Muscle of back (tissue), 13 donors: ENCODE results near the gene CACNG4. TPM values are rescaled to one million over a fixed set of nuclear protein-coding genes. Genes with fewer than 3 reads are reported as not detected.

ENCODE experiments used
- DNase-seq, 3 donors: peaks; one replicate each; pipeline versions ENCODE4 v3.0.0 to v3.0.0-alpha.2; 2013
- long read RNA-seq, 9 donors: transcript quantifications; one replicate each; lab custom pipeline, GENCODE V29; 2026
- polyA plus RNA-seq, 10 donors: library from polyadenylated mRNA; unstranded; fragments of 120-200 nt; gene quantifications; one replicate each; pipeline ENCODE4 v1.2.1, GENCODE V29; 2013; ENCODE audit not compliant: insufficient read length in 10 of 10

CACNG4 gene
- polyA plus RNA-seq, result 10 to 100 TPM in 7 of 10 donors, 1 to 10 TPM in 3; 4.8 to 14.7 (median 12.4) TPM
- long read RNA-seq, donor 1, transcript CACNG4-201 (4 exons, 3,380 nt), result major isoform, 5 of 5 reads
- long read RNA-seq, donor 1, partial matches to known transcripts, result 0 of 5 reads
- long read RNA-seq, donor 1, other reads (novel, unspliced or antisense), result 0 of 5 reads
- long read RNA-seq, donor 2, partial matches to known transcripts, result 0 of 4 reads
- long read RNA-seq, donor 2, other reads (novel, unspliced or antisense), result 0 of 4 reads
- long read RNA-seq, donor 3, result 0 reads
- long read RNA-seq, donor 4, partial matches to known transcripts, result 0 of 3 reads
- long read RNA-seq, donor 4, other reads (novel, unspliced or antisense), result 0 of 3 reads
- long read RNA-seq, donor 5, transcript CACNG4-201 (4 exons, 3,380 nt), result major isoform, 14 of 14 reads
- long read RNA-seq, donor 5, partial matches to known transcripts, result 0 of 14 reads
- long read RNA-seq, donor 5, other reads (novel, unspliced or antisense), result 0 of 14 reads
- long read RNA-seq, donor 6, transcript CACNG4-201 (4 exons, 3,380 nt), result major isoform, 7 of 7 reads
- long read RNA-seq, donor 6, partial matches to known transcripts, result 0 of 7 reads
- long read RNA-seq, donor 6, other reads (novel, unspliced or antisense), result 0 of 7 reads
- long read RNA-seq, donor 7, partial matches to known transcripts, result 0 of 2 reads
- long read RNA-seq, donor 7, other reads (novel, unspliced or antisense), result 0 of 2 reads
- long read RNA-seq, donor 8, partial matches to known transcripts, result 0 of 2 reads
- long read RNA-seq, donor 8, other reads (novel, unspliced or antisense), result 0 of 2 reads
- long read RNA-seq, donor 9, partial matches to known transcripts, result 0 of 1 reads
- long read RNA-seq, donor 9, other reads (novel, unspliced or antisense), result 0 of 1 reads

- peak in 2 of 3 donors; percentile 57 to 81 for DNase-seq
Observed at GRCh38 chr17:66963909-66964771, at the start of gene CACNG4. Gene CACNG4, plus strand, starts transcription at chr17:66964707. Its CDS starts 205 bp downstream, at chr17:66964912.

GRCh38 chr17:66915204-66915611, 49.3 kb upstream of the CACNG4 start:
- no peak for DNase-seq

GRCh38 chr17:66915792-66916191, 48.7 kb upstream of the CACNG4 start:
- no peak for DNase-seq

GRCh38 chr17:66916946-66917345, 47.6 kb upstream of the CACNG4 start:
- DNase-seq, result no peak

- DNase-seq, result no peak
Observed at GRCh38 chr17:66918896-66919295, 45.6 kb upstream of the CACNG4 start.

- no peak for DNase-seq
Observed at GRCh38 chr17:66920435-66920834, 44.1 kb upstream of the CACNG4 start.

GRCh38 chr17:66920950-66921349, 43.6 kb upstream of the CACNG4 start:
- DNase-seq, result no peak

GRCh38 chr17:66923886-66924285, 40.6 kb upstream of the CACNG4 start:
- no peak for DNase-seq

GRCh38 chr17:66925811-66926500, 38.6 kb upstream of the CACNG4 start:
- no peak for DNase-seq

GRCh38 chr17:66928949-66929348, 35.6 kb upstream of the CACNG4 start:
- no peak for DNase-seq

GRCh38 chr17:66929591-66929990, 34.9 kb upstream of the CACNG4 start:
- no peak for DNase-seq

GRCh38 chr17:66930933-66931332, 33.6 kb upstream of the CACNG4 start:
- no peak for DNase-seq

GRCh38 chr17:66932311-66932710, 32.2 kb upstream of the CACNG4 start:
- DNase-seq, result no peak

GRCh38 chr17:66934040-66934439, 30.5 kb upstream of the CACNG4 start:
- DNase-seq, result no peak

GRCh38 chr17:66935717-66936116, 28.8 kb upstream of the CACNG4 start:
- DNase-seq, result no peak

GRCh38 chr17:66938656-66939055, 25.9 kb upstream of the CACNG4 start:
- no peak for DNase-seq

- DNase-seq, result no peak
Observed at GRCh38 chr17:66939461-66940114, 24.9 kb upstream of the CACNG4 start.

- DNase-seq, result no peak
Observed at GRCh38 chr17:66941249-66941648, 23.3 kb upstream of the CACNG4 start.

- no peak for DNase-seq
Observed at GRCh38 chr17:66941773-66942450, 22.6 kb upstream of the CACNG4 start.
